ENCODE data around the gene BET1. TPM values are rescaled to one million over a fixed set of nuclear protein-coding genes. Genes with fewer than 3 reads are reported as not detected.

BET1 gene
- total RNA-seq, 4 donors from 2014 or later = 15.3 to 24.9 (median 20.0) TPM

- H3K9me3 ChIP-seq = no peaks in the 10 kb centered on the region
- peaks cover 0 to 10% of the 10 kb centered on the region in 2 donors for H3K27me3 ChIP-seq
- DNase-seq (ENCODE audit: low spot score in 2 of 2) = no peak
- no peaks in the 10 kb centered on the region for H3K4me1 ChIP-seq
- 72 to 78% methylated on average over 1 of the region's 1 CpG for WGBS, 2 donors
- H3K36me3 ChIP-seq = no peaks in the 10 kb centered on the region
- no peak overlapping the region for H3K4me3 ChIP-seq
- no peak for TF ChIP-seq EP300 (IDR thresholded peaks at IDR 0.05)
- TF ChIP-seq, protein P1, sequence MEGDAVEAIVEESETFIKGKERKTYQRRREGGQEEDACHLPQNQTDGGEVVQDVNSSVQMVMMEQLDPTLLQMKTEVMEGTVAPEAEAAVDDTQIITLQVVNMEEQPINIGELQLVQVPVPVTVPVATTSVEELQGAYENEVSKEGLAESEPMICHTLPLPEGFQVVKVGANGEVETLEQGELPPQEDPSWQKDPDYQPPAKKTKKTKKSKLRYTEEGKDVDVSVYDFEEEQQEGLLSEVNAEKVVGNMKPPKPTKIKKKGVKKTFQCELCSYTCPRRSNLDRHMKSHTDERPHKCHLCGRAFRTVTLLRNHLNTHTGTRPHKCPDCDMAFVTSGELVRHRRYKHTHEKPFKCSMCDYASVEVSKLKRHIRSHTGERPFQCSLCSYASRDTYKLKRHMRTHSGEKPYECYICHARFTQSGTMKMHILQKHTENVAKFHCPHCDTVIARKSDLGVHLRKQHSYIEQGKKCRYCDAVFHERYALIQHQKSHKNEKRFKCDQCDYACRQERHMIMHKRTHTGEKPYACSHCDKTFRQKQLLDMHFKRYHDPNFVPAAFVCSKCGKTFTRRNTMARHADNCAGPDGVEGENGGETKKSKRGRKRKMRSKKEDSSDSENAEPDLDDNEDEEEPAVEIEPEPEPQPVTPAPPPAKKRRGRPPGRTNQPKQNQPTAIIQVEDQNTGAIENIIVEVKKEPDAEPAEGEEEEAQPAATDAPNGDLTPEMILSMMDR (IDR thresholded peaks at IDR 0.05) = no peak
- no peak for TF ChIP-seq POLR2A (IDR thresholded peaks at IDR 0.05)
- no peak overlapping the region for H3K27ac ChIP-seq
Measured at GRCh38 chr7:94043299-94043698, 39.1 kb upstream of the BET1 start.

DNA sequence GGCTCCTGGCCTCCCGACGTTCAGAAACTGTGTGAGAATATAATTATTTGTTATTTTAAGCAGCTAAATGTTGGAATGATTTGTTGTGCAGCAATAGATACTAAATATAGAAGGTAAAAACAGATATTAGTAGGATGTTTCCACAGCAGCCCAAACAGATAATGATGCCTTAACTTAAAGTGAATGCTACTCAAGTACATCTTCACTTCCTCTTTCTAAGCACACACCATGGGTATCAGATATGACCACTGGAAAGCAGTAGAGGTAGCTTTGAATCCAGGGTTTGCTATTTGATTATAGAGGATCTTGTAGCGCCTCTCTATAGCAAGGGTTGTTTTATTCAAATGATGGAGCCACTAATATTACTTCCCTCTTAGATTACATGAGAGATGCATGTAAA lies 38.2 kb upstream of the BET1 start:
- TF ChIP-seq EP300 (IDR thresholded peaks at IDR 0.05) = no peak
- TF ChIP-seq, protein P1 (IDR thresholded peaks at IDR 0.05) = no peak
- no peak for TF ChIP-seq POLR2A (IDR thresholded peaks at IDR 0.05)
- H3K4me1 ChIP-seq = no peaks in the 10 kb centered on the region
- H3K27me3 ChIP-seq = peaks cover 0 to 10% of the 10 kb centered on the region in 2 donors
- no peak overlapping the region for H3K27ac ChIP-seq
- 76 to 86% methylated on average over 3 of the region's 3 CpGs for WGBS, 2 donors
- no peaks in the 10 kb centered on the region for H3K9me3 ChIP-seq
- H3K4me3 ChIP-seq = no peak overlapping the region
- H3K36me3 ChIP-seq = no peaks in the 10 kb centered on the region
- DNase-seq (ENCODE audit: low spot score in 2 of 2) = no peak

- Histone ChIP-seq H3K9me3 (no peaks in the 10 kb centered on the region), H3K27ac (no peak overlapping the region), H3K27me3 (peaks cover 0 to 10% of the 10 kb centered on the region in 2 donors), H3K4me1 (no peaks in the 10 kb centered on the region), H3K36me3 (no peaks in the 10 kb centered on the region), H3K4me3 (no peak overlapping the region)
- no peak for TF ChIP-seq EP300 (IDR thresholded peaks at IDR 0.05)
- TF ChIP-seq, protein P1 (IDR thresholded peaks at IDR 0.05) = no peak
- no peak for TF ChIP-seq POLR2A (IDR thresholded peaks at IDR 0.05)
- DNase-seq (ENCODE audit: low spot score in 2 of 2) = no peak
Measured at GRCh38 chr7:94041529-94041928, 37.4 kb upstream of the BET1 start.

DNA sequence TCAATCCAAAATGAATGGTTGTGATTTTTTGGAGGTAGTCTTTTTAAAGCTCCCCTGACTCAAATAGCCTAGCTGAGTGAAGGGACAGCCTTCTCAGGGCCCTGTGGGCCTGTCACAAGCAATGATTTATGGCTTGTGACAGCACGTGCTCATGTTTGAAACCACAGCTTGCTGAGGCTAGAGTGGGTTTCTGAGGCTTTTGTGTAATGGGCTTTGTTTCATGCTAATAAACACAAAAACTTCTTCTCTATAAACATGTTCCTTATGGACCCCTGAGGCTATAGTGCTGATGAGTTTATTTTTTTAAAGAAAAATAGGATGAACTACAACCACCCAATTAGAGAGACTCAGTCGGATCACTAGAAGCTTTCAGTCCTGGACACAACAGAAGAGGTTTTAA lies 36.1 kb upstream of the BET1 start:
- no peak overlapping the region for H3K4me3 ChIP-seq
- no peak for DNase-seq (ENCODE audit: low spot score in 2 of 2)
- peaks cover 0 to 10% of the 10 kb centered on the region in 2 donors for H3K27me3 ChIP-seq
- H3K9me3 ChIP-seq = no peaks in the 10 kb centered on the region
- TF ChIP-seq, protein P1 (IDR thresholded peaks at IDR 0.05) = no peak
- TF ChIP-seq POLR2A (IDR thresholded peaks at IDR 0.05) (no peak), EP300 (IDR thresholded peaks at IDR 0.05) (no peak)
- no peaks in the 10 kb centered on the region for H3K36me3 ChIP-seq
- H3K4me1 ChIP-seq = no peaks in the 10 kb centered on the region
- H3K27ac ChIP-seq = no peak overlapping the region
- 19 to 23% methylated on average over 2 of the region's 2 CpGs for WGBS, 2 donors

DNA sequence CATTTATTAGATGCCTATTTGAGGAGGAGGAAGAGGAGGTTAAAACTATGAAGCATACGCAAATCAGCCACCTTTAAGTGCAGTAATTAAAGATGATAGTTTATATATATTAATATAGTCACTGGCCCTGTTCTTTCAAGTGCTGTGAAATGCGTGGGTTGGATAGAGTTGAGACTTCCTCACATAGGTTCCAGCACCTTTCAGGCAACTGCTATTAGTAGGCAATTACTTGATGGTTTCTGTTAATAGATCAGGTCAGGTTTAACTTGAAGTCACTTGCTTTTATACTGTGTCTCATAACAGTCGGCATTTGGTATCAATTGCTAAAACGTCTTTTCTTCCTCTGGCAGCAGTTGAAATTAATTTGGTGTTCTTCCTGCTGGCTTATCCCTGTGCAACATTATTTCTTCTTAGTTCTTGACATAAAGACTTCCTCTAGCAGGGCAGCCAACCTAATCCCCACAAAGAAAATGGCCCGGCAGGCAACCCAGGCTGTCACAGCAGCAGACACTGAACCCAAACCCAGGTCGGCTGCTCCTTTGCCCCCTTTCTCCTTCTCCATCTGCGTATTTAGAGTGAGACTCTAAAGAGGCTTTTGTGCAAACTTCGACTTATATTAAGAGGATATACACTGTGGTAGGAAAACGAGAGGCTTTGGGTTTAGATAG lies 35.3 kb upstream of the BET1 start:
- H3K4me3 ChIP-seq = no peak overlapping the region
- no peaks in the 10 kb centered on the region for H3K9me3 ChIP-seq
- no peaks in the 10 kb centered on the region for H3K4me1 ChIP-seq
- TF ChIP-seq EP300 (IDR thresholded peaks at IDR 0.05) (no peak), POLR2A (IDR thresholded peaks at IDR 0.05) (no peak)
- TF ChIP-seq, protein P1 (IDR thresholded peaks at IDR 0.05) = no peak
- DNase-seq (ENCODE audit: low spot score in 2 of 2) = no peak
- peaks cover 0 to 10% of the 10 kb centered on the region in 2 donors for H3K27me3 ChIP-seq
- WGBS, 2 donors = 56 to 62% methylated on average over 9 of the region's 9 CpGs
- H3K36me3 ChIP-seq = no peaks in the 10 kb centered on the region
- H3K27ac ChIP-seq = no peak overlapping the region

All from tibial nerve (tissue), 4 donors.